Ovary (tissue), 9 donors: Measurements from ENCODE around the gene WDR19. TPM values are rescaled to one million over a fixed set of nuclear protein-coding genes. Genes with fewer than 3 reads are reported as not detected.
"Not testable (repeated sequence)": the region's sequence is repeated elsewhere in the genome, so short reads cannot be mapped to it uniquely, and the experiment has no call there.

ENCODE experiments used
- DNase-seq, 5 donors: peaks; one replicate each; pipeline ENCODE4 v3.0.0-alpha.2; 2019 to 2020
- H3K27ac ChIP-seq, 2 donors: fragments of 200-600 bp; one replicate each; pipeline versions ENCODE4 v1.5.1 to v1.8.0; 2019 to 2022
- H3K27me3 ChIP-seq: fragments of 200-600 bp; one replicate; pipeline ENCODE4 v1.8.0; 2022
- H3K36me3 ChIP-seq: fragments of 200-600 bp; sonication (generic); one replicate; pipeline ENCODE4 v1.5.1; 2019
- H3K4me1 ChIP-seq: one replicate; pipeline ENCODE4 v1.8.1; 2013; ENCODE audit warnings: mild to moderate bottlenecking, moderate library complexity; ENCODE audit not compliant: insufficient read depth
- H3K4me3 ChIP-seq: fragments of 200-600 bp; sonication (generic); one replicate; pipeline ENCODE4 v1.5.1; 2017
- H3K9me3 ChIP-seq, 2 donors: fragments of 200-600 bp in 1 of 2; sonication (generic) in 1 of 2; one replicate each; pipeline versions ENCODE4 v1.5.1 to v1.8.1; 2013 to 2019; ENCODE audit warnings: mild to moderate bottlenecking in 1 of 2, moderate library complexity in 1 of 2
- EP300 ChIP-seq: sonication (generic); formaldehyde crosslinking; IDR thresholded peaks from one replicate; pipeline ENCODE4 v1.6.1; 2017; ENCODE audit warnings: antibody characterized with exemption
- POLR2A ChIP-seq: fragments of 450-650 bp; IDR thresholded peaks from one replicate; pipeline ENCODE4 v1.6.1; 2017; ENCODE audit warnings: antibody characterized with exemption, mild to moderate bottlenecking, moderate library complexity
- WGBS, 3 donors: extraction: QIAGEN DNeasy Blood & Tissue Kit in 1 of 3; methylation state at CpG; one replicate each; pipeline versions ENCODE4 v1.1.5 to v1.1.7; 2013 to 2017; 5-methylcytosine and 5-hydroxymethylcytosine counted together
- intact Hi-C, 4 donors: fragments of 100-400 bp; cut with DNase I; formaldehyde crosslinking; loops; one replicate each; pipeline versions ENCODE4 v1.11.0 to v1.15.1; 2022 to 2023
- polyA plus RNA-seq, 2 donors: library from polyadenylated mRNA; stranded (reverse); fragments of 200-250 nt in 1 of 2; fragments of 350-450 nt in 1 of 2; fragmentation: Illumina TruSeq in 1 of 2; extraction: RNeasy Lipid Tissue Mini Kit (QIAGEN cat#74804) in 1 of 2; gene quantifications; one replicate each; pipeline ENCODE4 v1.2.3, GENCODE V29; 2013 to 2014
- total RNA-seq, 7 donors: library from RNA; depleted of rRNA in 2 of 7; stranded (reverse); fragments of >200 nt in 2 of 7; fragmentation: NEBNext Ultra II Directional in 3 of 7; extraction: Animal tissue kit (Norgen Biotek cat#: 25700) in 3 of 7; gene quantifications; one replicate each; pipeline versions ENCODE4 v1.1.0 to v1.2.4, GENCODE V29; 2016 to 2023
- TF ChIP-seq, protein P1 (sequence below), 3 donors: fragments of 450-650 bp in 2 of 3; fragments of 200-600 bp in 1 of 3; IDR thresholded peaks; one replicate each; pipeline versions ENCODE4 v1.5.1 to v1.8.0; 2016 to 2022; ENCODE audit warnings: antibody characterized with exemption in 3 of 3, mild to moderate bottlenecking in 1 of 3
- donor health status: DM: no; HTN: no; CAD: no; lungs with moderate emphysema.
- donor health status: DM: no; HTN: no; CAD: no.
- donor health status: Bipolar disorder and iron deficiency.
- donor health status: DM: yes; HTN: yes; CAD: no.
- donor health status: DM: no; HTN: no; CAD: no.
- donor health status: DM: yes; HTN: yes; CAD: no.

The WDR19 gene
- total and polyA plus RNA-seq, 9 donors: 35.4 to 71.0 (median 59.0) TPM

GRCh38 chr4:39286263-39286662 is 103.9 kb downstream of the WDR19 start:
- WGBS, 3 donors: 90 to 100% (median 92%) methylated on average over 2 of the region's 2 CpGs
- no peak for DNase-seq
- Histone ChIP-seq H3K9me3 (no peaks in the 10 kb centered on the region), H3K4me1 (no peaks in the 10 kb centered on the region), H3K27me3 (no peaks in the 10 kb centered on the region), H3K4me3 (no peak overlapping the region), H3K27ac (no peak overlapping the region), H3K36me3 (no peaks in the 10 kb centered on the region)
- no peak for TF ChIP-seq POLR2A
- no peak for TF ChIP-seq EP300
- TF ChIP-seq, protein P1, sequence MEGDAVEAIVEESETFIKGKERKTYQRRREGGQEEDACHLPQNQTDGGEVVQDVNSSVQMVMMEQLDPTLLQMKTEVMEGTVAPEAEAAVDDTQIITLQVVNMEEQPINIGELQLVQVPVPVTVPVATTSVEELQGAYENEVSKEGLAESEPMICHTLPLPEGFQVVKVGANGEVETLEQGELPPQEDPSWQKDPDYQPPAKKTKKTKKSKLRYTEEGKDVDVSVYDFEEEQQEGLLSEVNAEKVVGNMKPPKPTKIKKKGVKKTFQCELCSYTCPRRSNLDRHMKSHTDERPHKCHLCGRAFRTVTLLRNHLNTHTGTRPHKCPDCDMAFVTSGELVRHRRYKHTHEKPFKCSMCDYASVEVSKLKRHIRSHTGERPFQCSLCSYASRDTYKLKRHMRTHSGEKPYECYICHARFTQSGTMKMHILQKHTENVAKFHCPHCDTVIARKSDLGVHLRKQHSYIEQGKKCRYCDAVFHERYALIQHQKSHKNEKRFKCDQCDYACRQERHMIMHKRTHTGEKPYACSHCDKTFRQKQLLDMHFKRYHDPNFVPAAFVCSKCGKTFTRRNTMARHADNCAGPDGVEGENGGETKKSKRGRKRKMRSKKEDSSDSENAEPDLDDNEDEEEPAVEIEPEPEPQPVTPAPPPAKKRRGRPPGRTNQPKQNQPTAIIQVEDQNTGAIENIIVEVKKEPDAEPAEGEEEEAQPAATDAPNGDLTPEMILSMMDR (IDR thresholded peaks at IDR 0.05): no peak
- intact Hi-C loops: no loop called here

DNA sequence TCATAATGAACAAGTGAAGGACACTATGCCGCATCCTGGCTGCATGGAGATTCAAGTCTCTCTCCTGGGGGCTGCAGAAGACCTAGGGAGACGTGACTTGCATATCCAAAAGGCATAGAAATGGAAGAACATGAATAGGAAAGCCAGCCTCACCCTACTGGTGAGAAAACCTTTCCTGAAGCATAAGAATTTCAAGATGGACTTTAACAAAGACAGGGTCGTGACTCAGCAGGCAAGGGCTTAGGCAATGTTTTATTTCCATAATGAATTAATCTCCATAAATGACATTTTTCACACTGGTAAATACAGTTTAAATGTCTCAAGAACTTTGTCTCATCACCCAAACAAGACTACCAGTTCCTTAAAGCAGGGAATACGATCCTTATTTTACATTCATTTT is 104.9 kb downstream of the WDR19 start:
- Histone ChIP-seq H3K4me3 (no peak overlapping the region), H3K27me3 (no peaks in the 10 kb centered on the region), H3K9me3 (no peaks in the 10 kb centered on the region), H3K4me1 (no peaks in the 10 kb centered on the region), H3K27ac (no peak overlapping the region), H3K36me3 (no peaks in the 10 kb centered on the region)
- no peak for TF ChIP-seq EP300
- TF ChIP-seq, protein P1 (IDR thresholded peaks at IDR 0.05): no peak
- no peak for TF ChIP-seq POLR2A
- intact Hi-C loops: no loop called here
- DNase-seq: no peak
- WGBS, 3 donors: 92 to 97% (median 95%) methylated on average over 4 of the region's 4 CpGs

DNA sequence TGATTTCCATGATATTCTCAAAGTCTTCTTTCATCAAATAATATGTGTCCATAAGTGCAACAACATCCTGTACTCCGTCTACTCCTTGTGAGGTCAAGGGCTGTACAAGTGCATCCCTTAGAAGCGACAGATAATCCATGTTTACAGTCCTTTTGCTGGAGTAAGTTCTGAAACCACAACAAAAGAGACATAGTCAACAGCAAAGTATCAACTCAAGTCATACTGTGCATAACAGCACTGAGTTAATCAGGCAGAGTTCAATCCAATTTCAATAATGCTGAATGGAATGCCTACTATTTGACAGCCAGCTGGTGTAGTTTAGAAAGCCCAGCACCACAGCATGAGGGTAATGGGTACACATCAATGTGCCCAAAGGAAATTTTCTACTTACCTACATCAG is 109.4 kb downstream of the WDR19 start:
- H3K27ac ChIP-seq: no peak overlapping the region
- WGBS, 3 donors: 37 to 75% (median 61%) methylated on average over 2 of the region's 2 CpGs
- no peaks in the 10 kb centered on the region for H3K36me3 ChIP-seq
- no peaks in the 10 kb centered on the region for H3K27me3 ChIP-seq
- H3K9me3 ChIP-seq: no peaks in the 10 kb centered on the region
- H3K4me3 ChIP-seq: no peak overlapping the region
- TF ChIP-seq EP300 (no peak), POLR2A (no peak)
- TF ChIP-seq, protein P1 (IDR thresholded peaks at IDR 0.05): no peak
- DNase-seq: no peak
- intact Hi-C loops: no loop called here
- H3K4me1 ChIP-seq: no peaks in the 10 kb centered on the region

DNA sequence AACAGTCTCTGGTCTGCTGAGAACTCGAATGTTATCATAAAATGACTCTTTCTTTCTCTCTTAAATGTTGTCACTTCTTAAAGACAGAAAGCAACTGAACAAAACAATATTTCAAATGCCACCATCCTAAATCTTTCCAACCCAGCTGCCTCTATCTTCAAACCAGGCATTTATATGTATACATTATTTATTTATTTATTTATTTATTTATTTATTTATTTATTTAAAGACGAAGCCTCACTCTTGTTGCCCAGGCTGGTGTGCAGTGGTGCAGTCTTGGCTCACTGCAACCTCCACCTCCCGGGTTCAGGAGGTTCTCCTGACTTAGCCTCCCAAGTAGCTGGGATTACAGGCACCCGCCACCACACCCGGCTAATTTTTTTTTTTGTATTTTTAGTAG is 110.1 kb downstream of the WDR19 start:
- H3K36me3 ChIP-seq, H3K27me3 ChIP-seq, H3K4me1 ChIP-seq, intact Hi-C loops, DNase-seq, H3K4me3 ChIP-seq, H3K9me3 ChIP-seq, H3K27ac ChIP-seq: not testable (repeated sequence)
- WGBS, 3 donors: 93 to 97% (median 96%) methylated on average over 5 of the region's 5 CpGs

- Histone ChIP-seq H3K4me3 (no peak overlapping the region), H3K36me3 (no peaks in the 10 kb centered on the region)
- 97 to 98% (median 98%) methylated on average over 8 of the region's 8 CpGs for WGBS, 3 donors
Observed at GRCh38 chr4:39295784-39296183, 113.5 kb downstream of the WDR19 start.

More at GRCh38 chr4:39295784-39296183, 113.5 kb downstream of the WDR19 start:
- no peaks in the 10 kb centered on the region for H3K9me3 ChIP-seq
- H3K27ac ChIP-seq: no peak overlapping the region
- H3K4me1 ChIP-seq: no peaks in the 10 kb centered on the region
- TF ChIP-seq, protein P1 (IDR thresholded peaks at IDR 0.05): no peak
- TF ChIP-seq POLR2A (no peak), EP300 (no peak)
- no peaks in the 10 kb centered on the region for H3K27me3 ChIP-seq
- intact Hi-C loops: no loop called here
- no peak for DNase-seq
